ENCODE results near the gene CDH15.

CDH15 gene

GRCh38 chr16:89230255-89230654, 58.7 kb downstream of the CDH15 start:
- Histone ChIP-seq H2AFZ (ENCODE audit: low read depth, low read length, severe bottlenecking) (no peak overlapping the region), H3K9me2 (replicated peaks; ENCODE audit: insufficient read depth, low read length) (no peaks in the 10 kb centered on the region), H3K79me2 (ENCODE audit: insufficient read depth, low read length) (no peaks in the 10 kb centered on the region), H3K27ac (ENCODE audit: low read depth, low read length) (no peak overlapping the region), H3K9me3 (ENCODE audit: insufficient read depth, low read length) (no peaks in the 10 kb centered on the region; the same call in 1 of the 2 replicates), H4K20me1 (ENCODE audit: low read depth, low read length) (no peaks in the 10 kb centered on the region), H3K4me3 (ENCODE audit: insufficient read depth, low read length, poor library complexity, severe bottlenecking) (no peak overlapping the region), H3K4me2 (ENCODE audit: low read depth, low read length, poor library complexity, severe bottlenecking) (no peak overlapping the region), H3K27me3 (ENCODE audit: low read length) (no peaks in the 10 kb centered on the region), H3K36me3 (ENCODE audit: low read length) (peaks cover 22% of the 10 kb centered on the region; the same call in 1 of the 2 replicates), H3K9ac (ENCODE audit: low read length) (no peak overlapping the region), H3F3A (ENCODE audit: insufficient read depth) (no peaks in the 10 kb centered on the region)
- TF ChIP-seq CTCF (IDR thresholded peaks at IDR 0.05; ENCODE audit: insufficient read depth, low read length, poor library complexity, severe bottlenecking) = no peak
- TF ChIP-seq EZH2phosphoT487 (conservative IDR thresholded peaks at IDR 0.05; ENCODE audit: low read length) = no peak

- Histone ChIP-seq H3K9me2 (replicated peaks; ENCODE audit: insufficient read depth, low read length) (no peaks in the 10 kb centered on the region), H3F3A (ENCODE audit: insufficient read depth) (no peaks in the 10 kb centered on the region), H4K20me1 (ENCODE audit: low read depth, low read length) (no peaks in the 10 kb centered on the region), H3K9me3 (ENCODE audit: insufficient read depth, low read length) (no peaks in the 10 kb centered on the region; the same call in 1 of the 2 replicates), H3K36me3 (ENCODE audit: low read length) (peaks cover 11% of the 10 kb centered on the region; the same call in 1 of the 2 replicates), H2AFZ (ENCODE audit: low read depth, low read length, severe bottlenecking) (no peak overlapping the region), H3K79me2 (ENCODE audit: insufficient read depth, low read length) (no peaks in the 10 kb centered on the region), H3K27ac (ENCODE audit: low read depth, low read length) (no peak overlapping the region), H3K4me2 (ENCODE audit: low read depth, low read length, poor library complexity, severe bottlenecking) (no peak overlapping the region), H3K9ac (ENCODE audit: low read length) (no peak overlapping the region), H3K4me3 (ENCODE audit: insufficient read depth, low read length, poor library complexity, severe bottlenecking) (no peak overlapping the region), H3K27me3 (ENCODE audit: low read length) (no peaks in the 10 kb centered on the region)
- TF ChIP-seq CTCF (IDR thresholded peaks at IDR 0.05; ENCODE audit: insufficient read depth, low read length, poor library complexity, severe bottlenecking) (no peak), EZH2phosphoT487 (conservative IDR thresholded peaks at IDR 0.05; ENCODE audit: low read length) (no peak)
Observed at GRCh38 chr16:89232107-89232506, 60.6 kb downstream of the CDH15 start.

GRCh38 chr16:89233678-89234490, 62.3 kb downstream of the CDH15 start:
- Histone ChIP-seq H3K4me2 (ENCODE audit: low read depth, low read length, poor library complexity, severe bottlenecking) (no peak overlapping the region), H3K9ac (ENCODE audit: low read length) (no peak overlapping the region), H3K27me3 (ENCODE audit: low read length) (no peaks in the 10 kb centered on the region), H3K36me3 (ENCODE audit: low read length) (no peaks in the 10 kb centered on the region), H3F3A (ENCODE audit: insufficient read depth) (no peaks in the 10 kb centered on the region), H3K9me3 (ENCODE audit: insufficient read depth, low read length) (no peaks in the 10 kb centered on the region), H3K4me3 (ENCODE audit: insufficient read depth, low read length, poor library complexity, severe bottlenecking) (no peak overlapping the region), H4K20me1 (ENCODE audit: low read depth, low read length) (no peaks in the 10 kb centered on the region), H3K9me2 (replicated peaks; ENCODE audit: insufficient read depth, low read length) (no peaks in the 10 kb centered on the region), H3K79me2 (ENCODE audit: insufficient read depth, low read length) (no peaks in the 10 kb centered on the region), H3K27ac (ENCODE audit: low read depth, low read length) (no peak overlapping the region), H2AFZ (ENCODE audit: low read depth, low read length, severe bottlenecking) (no peak overlapping the region)
- TF ChIP-seq EZH2phosphoT487 (conservative IDR thresholded peaks at IDR 0.05; ENCODE audit: low read length) (no peak), CTCF (IDR thresholded peaks at IDR 0.05; ENCODE audit: insufficient read depth, low read length, poor library complexity, severe bottlenecking) (no peak)

Data from SU-DHL-6 (cell line).